GM19025 (cell line): ENCODE results near the gene TGFBR3.
A peak's percentile ranks its signal among the peaks of the same experiment; 100 is the strongest.

Experiments
- ATAC-seq: cut with Tn5 transposase; IDR thresholded peaks from one replicate; pipeline ENCODE4 v1.9.1; 2021; ENCODE audit warnings: mild to moderate bottlenecking, low read depth, moderate library complexity; ENCODE audit not compliant: unreplicated experiment

The TGFBR3 gene

GRCh38 chr1:91884459-91885212 is 1.3 kb downstream of the TGFBR3 start:
- ATAC-seq: no peak

GRCh38 chr1:91883470-91883869 is 2.5 kb downstream of the TGFBR3 start:
- no peak for ATAC-seq

GRCh38 chr1:91881280-91881679 is 4.7 kb downstream of the TGFBR3 start:
- ATAC-seq: no peak

- ATAC-seq: no peak
These were observed 6.2 kb downstream of the TGFBR3 start for GRCh38 chr1:91879733-91880132.

- ATAC-seq: no peak
These were observed 8.3 kb downstream of the TGFBR3 start for GRCh38 chr1:91877574-91878208.

- ATAC-seq: no peak
These were observed 9.0 kb downstream of the TGFBR3 start for GRCh38 chr1:91876781-91877573.

GRCh38 chr1:91876040-91876470 is 9.9 kb downstream of the TGFBR3 start:
- peak; percentile 79 for ATAC-seq

GRCh38 chr1:91874167-91874566 is 11.8 kb downstream of the TGFBR3 start:
- no peak for ATAC-seq

GRCh38 chr1:91872559-91873081 is 13.3 kb downstream of the TGFBR3 start:
- no peak for ATAC-seq

- no peak for ATAC-seq
These were observed 14.0 kb downstream of the TGFBR3 start for GRCh38 chr1:91872000-91872399.

GRCh38 chr1:91870322-91870721 is 15.6 kb downstream of the TGFBR3 start:
- no peak for ATAC-seq

GRCh38 chr1:91866425-91866824 is 19.5 kb downstream of the TGFBR3 start:
- ATAC-seq: no peak

GRCh38 chr1:91864017-91864700 is 21.8 kb downstream of the TGFBR3 start:
- ATAC-seq: no peak

- ATAC-seq: no peak
These were observed 22.5 kb downstream of the TGFBR3 start for GRCh38 chr1:91863498-91863897.

- ATAC-seq: no peak
These were observed 23.8 kb downstream of the TGFBR3 start for GRCh38 chr1:91862120-91862519.

GRCh38 chr1:91857557-91858239 is 28.3 kb downstream of the TGFBR3 start:
- no peak for ATAC-seq

- no peak for ATAC-seq
These were observed 29.0 kb downstream of the TGFBR3 start for GRCh38 chr1:91856996-91857395.

GRCh38 chr1:91854852-91855534 is 31.0 kb downstream of the TGFBR3 start:
- no peak for ATAC-seq

- ATAC-seq: no peak
These were observed 32.6 kb downstream of the TGFBR3 start for GRCh38 chr1:91853397-91853796.
